NCI-H187 (cell line): ENCODE measurements around the gene CNIH1.
"Not testable (repeated sequence)": the region's sequence is repeated elsewhere in the genome, so short reads cannot be mapped to it uniquely, and the experiment has no call there.

Source experiments
- DNase-seq, 2 experiments: peaks; one replicate each; lab custom pipeline; 2025; lab: John Stamatoyannopoulos, UW

Gene CNIH1

GRCh38 chr14:54381821-54382220 is 59.4 kb downstream of the CNIH1 start:
- no peak for DNase-seq

- DNase-seq: not testable (repeated sequence)
Observed at GRCh38 chr14:54380558-54380957, 60.6 kb downstream of the CNIH1 start.

- DNase-seq: not testable (repeated sequence)
Observed at GRCh38 chr14:54378893-54379292, 62.3 kb downstream of the CNIH1 start.

- DNase-seq: no peak
Observed at GRCh38 chr14:54377501-54377900, 63.7 kb downstream of the CNIH1 start.

- no peak for DNase-seq
Observed at GRCh38 chr14:54374117-54374884, 66.9 kb downstream of the CNIH1 start.
